H1 (cell line): ENCODE results near the gene CDCP1. TPM values are rescaled to one million over a fixed set of nuclear protein-coding genes. Genes with fewer than 3 reads are reported as not detected.

Experiments used
- CTCF ChIA-PET: fragments of 300-600 bp; sonication (Branson Sonifier 250); formaldehyde crosslinking; loops from one replicate; lab custom pipeline; 2021; ENCODE audit not compliant: partially characterized antibody; lab: Charles Lee
- POLR2A ChIA-PET: fragments of 300-600 bp; sonication (Branson Sonifier 250); formaldehyde crosslinking; loops from one replicate; lab custom pipeline; 2021; ENCODE audit warnings: inconsistent platforms; ENCODE audit not compliant: partially characterized antibody; lab: Charles Lee
- DNase-seq, 2 experiments: peaks; one replicate each; pipeline versions ENCODE4 v3.0.0 to v3.0.0-alpha.2; 2010 to 2022; ENCODE audit warnings: low spot score in 2 of 2, low read depth in 1 of 2, mixed read lengths in 1 of 2
- FAIRE-seq: peaks from 2 replicates; lab custom pipeline; 2011; peaks lifted over from hg19 to GRCh38; lab: Jason Lieb, UNC
- H2AFZ ChIP-seq: 2 replicates; pipeline ENCODE4 v1.8.1; 2012; ENCODE audit warnings: low read length, inconsistent platforms
- H2AK5ac ChIP-seq: 2 replicates; pipeline ENCODE4 v1.6.1; 2013; ENCODE audit warnings: low read depth, low read length
- H2BK120ac ChIP-seq: replicated peaks from 2 replicates; pipeline ENCODE3; 2013; ENCODE audit warnings: low read depth, low read length, inconsistent platforms
- H2BK12ac ChIP-seq: 2 replicates; pipeline ENCODE4 v1.6.1; 2013; ENCODE audit warnings: low read depth, low read length
- H2BK15ac ChIP-seq: 2 replicates; pipeline ENCODE4 v1.6.1; 2013; ENCODE audit warnings: low read length
- H2BK20ac ChIP-seq: 2 replicates; pipeline ENCODE4 v1.6.1; 2013; ENCODE audit warnings: low read length
- H2BK5ac ChIP-seq: 2 replicates; pipeline ENCODE4 v1.6.1; 2013; ENCODE audit warnings: low read depth, low read length
- H3K14ac ChIP-seq: 2 replicates; pipeline ENCODE4 v1.6.1; 2013; ENCODE audit warnings: inconsistent platforms; ENCODE audit not compliant: insufficient read length
- H3K18ac ChIP-seq: 2 replicates; pipeline ENCODE4 v1.6.1; 2013; ENCODE audit warnings: low read length; ENCODE audit errors: extremely low read depth
- H3K23ac ChIP-seq: 2 replicates; pipeline ENCODE4 v1.6.1; 2013; ENCODE audit warnings: inconsistent platforms; ENCODE audit not compliant: insufficient read length
- H3K23me2 ChIP-seq: 2 replicates; pipeline ENCODE4 v1.6.1; 2013; ENCODE audit warnings: low read depth, low read length
- H3K27ac ChIP-seq: 2 replicates; pipeline ENCODE4 v1.6.1; 2011; ENCODE audit warnings: low read depth, low read length, inconsistent platforms
- H3K27me3 ChIP-seq, 4 experiments: replicated peaks in 1 of 4; 1 replicate in 1 of 4; 2 replicates in 3 of 4; pipeline versions ENCODE4 v1.6.1 to v1.8.1; 2011 to 2013; ENCODE audit warnings: low read length in 3 of 4, mild to moderate bottlenecking in 3 of 4, inconsistent platforms in 2 of 4, mixed read lengths in 2 of 4, moderate library complexity in 1 of 4; ENCODE audit not compliant: control insufficient read depth in 3 of 4, insufficient read depth in 3 of 4; ENCODE audit errors: extremely low read depth in 1 of 4
- H3K36me3 ChIP-seq, 4 experiments: 2 replicates each; pipeline versions ENCODE4 v1.6.1 to v1.8.1; 2011 to 2013; ENCODE audit warnings: mild to moderate bottlenecking in 4 of 4, low read length in 3 of 4, moderate library complexity in 2 of 4, control low read depth in 1 of 4, inconsistent platforms in 1 of 4; ENCODE audit not compliant: insufficient read depth in 4 of 4, control insufficient read depth in 2 of 4
- H3K4ac ChIP-seq: replicated peaks from 2 replicates; pipeline ENCODE3; 2013; ENCODE audit warnings: low read length, low read depth, mixed read lengths, inconsistent platforms; ENCODE audit not compliant: insufficient read length
- H3K4me1 ChIP-seq, 4 experiments: replicated peaks in 1 of 4; 1 replicate in 1 of 4; 2 replicates in 3 of 4; pipeline versions ENCODE4 v1.6.1 to v1.8.1; 2011 to 2013; ENCODE audit warnings: low read length in 3 of 4, inconsistent platforms in 2 of 4, mixed read lengths in 1 of 4; ENCODE audit not compliant: insufficient read depth in 4 of 4, control insufficient read depth in 3 of 4
- H3K4me2 ChIP-seq, 2 experiments: 2 replicates each; pipeline versions ENCODE4 v1.6.1 to v1.8.1; 2011 to 2013; ENCODE audit warnings: low read depth in 2 of 2, low read length in 2 of 2, control low read depth in 1 of 2, inconsistent platforms in 1 of 2, mild to moderate bottlenecking in 1 of 2; ENCODE audit not compliant: insufficient read depth in 1 of 2
- H3K4me3 ChIP-seq, 4 experiments: fragments of 200-600, 300-600 bp in 1 of 4; sonication (generic), shearing (Covaris generic), sonication (Bioruptor Twin) in 1 of 4; 2 replicates each; pipeline versions ENCODE4 v1.5.1 to v1.8.1; 2011 to 2016; ENCODE audit warnings: low read length in 4 of 4, low read depth in 3 of 4, control low read depth in 2 of 4, inconsistent platforms in 2 of 4, mild to moderate bottlenecking in 2 of 4, mixed read lengths in 1 of 4, moderate library complexity in 1 of 4; ENCODE audit not compliant: insufficient read depth in 2 of 4; ENCODE audit errors: extremely low read depth in 1 of 4
- H3K56ac ChIP-seq: replicated peaks from 2 replicates; pipeline ENCODE3; 2013; ENCODE audit warnings: low read depth, mild to moderate bottlenecking, mixed read lengths, low read length, inconsistent platforms; ENCODE audit not compliant: insufficient read length
- H3K79me1 ChIP-seq: 2 replicates; pipeline ENCODE4 v1.6.1; 2013; ENCODE audit warnings: low read depth, low read length, control low read depth
- H3K79me2 ChIP-seq, 2 experiments: 2 replicates each; pipeline versions ENCODE4 v1.6.1 to v1.8.1; 2012 to 2013; ENCODE audit warnings: low read length in 2 of 2, mild to moderate bottlenecking in 2 of 2, inconsistent platforms in 1 of 2; ENCODE audit not compliant: insufficient read depth in 2 of 2, control insufficient read depth in 1 of 2
- H3K9ac ChIP-seq, 4 experiments: replicated peaks in 1 of 4; 1 replicate in 1 of 4; 2 replicates in 3 of 4; pipeline versions ENCODE4 v1.6.1 to v1.8.1; 2011 to 2013; ENCODE audit warnings: low read depth in 3 of 4, low read length in 3 of 4, control low read depth in 2 of 4, mild to moderate bottlenecking in 2 of 4, moderate library complexity in 2 of 4, inconsistent platforms in 1 of 4; ENCODE audit errors: extremely low read depth in 1 of 4
- H3K9me3 ChIP-seq, 2 experiments: 2 replicates each; pipeline versions ENCODE4 v1.6.1 to v1.8.1; 2012 to 2013; ENCODE audit warnings: mild to moderate bottlenecking in 2 of 2, moderate library complexity in 2 of 2, control low read depth in 1 of 2, inconsistent platforms in 1 of 2, low read depth in 1 of 2, low read length in 1 of 2, mixed read lengths in 1 of 2; ENCODE audit not compliant: insufficient read depth in 2 of 2
- H4K20me1 ChIP-seq, 2 experiments: replicated peaks in 1 of 2; 2 replicates each; pipeline versions ENCODE3 to v1.8.1; 2011 to 2013; ENCODE audit warnings: inconsistent platforms in 2 of 2, low read length in 2 of 2, mild to moderate bottlenecking in 1 of 2; ENCODE audit not compliant: insufficient read depth in 2 of 2, control insufficient read depth in 1 of 2
- H4K5ac ChIP-seq: 2 replicates; pipeline ENCODE4 v1.6.1; 2013; ENCODE audit warnings: low read length, low read depth, mixed read lengths, inconsistent platforms; ENCODE audit not compliant: insufficient read length
- H4K8ac ChIP-seq: 2 replicates; pipeline ENCODE4 v1.8.0; 2013; ENCODE audit warnings: mild to moderate bottlenecking, moderate library complexity, low read length, inconsistent platforms; ENCODE audit not compliant: insufficient read depth; ENCODE audit errors: extremely low read depth
- H4K91ac ChIP-seq: replicated peaks from 2 replicates; pipeline ENCODE3; 2013; ENCODE audit warnings: low read length, mixed read lengths, inconsistent platforms; ENCODE audit not compliant: insufficient read length
- ATF2 ChIP-seq: IDR thresholded peaks from 2 replicates; pipeline ENCODE4 v1.6.1; 2012; ENCODE audit warnings: low read length, inconsistent platforms
- GABPA ChIP-seq: IDR thresholded peaks from 2 replicates; pipeline ENCODE4 v1.6.1; 2011; ENCODE audit warnings: mild to moderate bottlenecking, low read length, moderate library complexity, borderline replicate concordance; ENCODE audit not compliant: insufficient read depth
- GTF2F1 ChIP-seq: IDR thresholded peaks from 2 replicates; pipeline ENCODE4 v1.6.1; 2012; ENCODE audit warnings: low read depth, low read length, improper control_type of control experiment, borderline replicate concordance
- HDAC6 ChIP-seq: IDR thresholded peaks from one replicate; pipeline ENCODE4 v1.7.1; 2012; ENCODE audit warnings: low read depth, mild to moderate bottlenecking, inconsistent platforms, low read length, moderate library complexity
- MAFK ChIP-seq: IDR thresholded peaks from 2 replicates; pipeline ENCODE4 v1.6.1; 2012; ENCODE audit warnings: low read depth, mild to moderate bottlenecking, improper control_type of control experiment, low read length
- MAX ChIP-seq: IDR thresholded peaks from 2 replicates; pipeline ENCODE4 v1.6.1; 2012; ENCODE audit warnings: inconsistent platforms
- POLR2A ChIP-seq, 2 experiments: IDR thresholded peaks; 1 replicate in 1 of 2; 2 replicates in 1 of 2; pipeline ENCODE4 v1.6.1; 2011; ENCODE audit warnings: low read depth in 2 of 2, low read length in 2 of 2, mild to moderate bottlenecking in 2 of 2; ENCODE audit errors: control extremely low read depth in 1 of 2
- RXRA ChIP-seq: IDR thresholded peaks from 2 replicates; pipeline ENCODE4 v1.6.1; 2011; ENCODE audit warnings: low read depth, mild to moderate bottlenecking, low read length, moderate library complexity; ENCODE audit not compliant: insufficient read depth
- SAP30 ChIP-seq: fragments of 300-600 bp; sonication (generic); IDR thresholded peaks from 2 replicates; pipeline ENCODE4 v1.7.1; 2012; ENCODE audit warnings: low read length, moderate library complexity, mild to moderate bottlenecking, inconsistent platforms; ENCODE audit not compliant: insufficient read depth, insufficient replicate concordance
- SRF ChIP-seq: IDR thresholded peaks from 2 replicates; pipeline ENCODE4 v1.6.1; 2011; ENCODE audit warnings: mild to moderate bottlenecking, low read depth, low read length, moderate library complexity
- TAF1 ChIP-seq: IDR thresholded peaks from 2 replicates; pipeline ENCODE4 v1.6.1; 2011; ENCODE audit warnings: mild to moderate bottlenecking, low read depth, low read length
- WGBS, 2 experiments: shearing (Covaris generic) in 1 of 2; methylation state at CpG; one replicate each; pipeline versions ENCODE4 v1.1.6 to v1.1.7; 2013 to 2015; ENCODE audit warnings: low lambda C conversion rate in 2 of 2, mixed read lengths in 2 of 2, inconsistent platforms in 1 of 2, low coverage in 1 of 2, missing lambda C conversion rate in 1 of 2; ENCODE audit not compliant: insufficient replicate concordance in 2 of 2, insufficient coverage in 1 of 2, insufficient read length in 1 of 2; ENCODE audit errors: extremely low coverage in 1 of 2, missing lambda C conversion rate in 1 of 2; 5-methylcytosine and 5-hydroxymethylcytosine counted together
- polyA plus RNA-seq, 7 experiments: library from polyadenylated mRNA; depleted of rRNA in 3 of 7; stranded (reverse) in 5 of 7; unstranded in 2 of 7; fragments of >200 nt in 5 of 7; fragments of 200-250 nt in 2 of 7; gene quantifications; 1 replicate in 5 of 7; 2 replicates in 1 of 7; 4 replicates in 1 of 7; pipeline versions ENCODE4 v1.2.1 to v1.2.3, GENCODE V29; 2011 to 2013; ENCODE audit warnings: missing spikeins in 2 of 7, mixed read lengths in 2 of 7
- total RNA-seq: library from RNA; stranded (reverse); fragmentation: NEBNext Ultra II Directional; extraction: Animal tissue kit (Norgen Biotek cat#: 25700); gene quantifications from 2 replicates; pipeline ENCODE4 v1.2.1, GENCODE V29; 2021
- TF ChIP-seq, protein P1 (sequence below): IDR thresholded peaks from 2 replicates; pipeline ENCODE4 v1.6.1; 2011; ENCODE audit warnings: low read depth, mild to moderate bottlenecking, low read length; ENCODE audit not compliant: insufficient read depth

CDCP1 gene
- total and polyA plus RNA-seq, 2 of the 8 experiments (the other 6 are each of a cell fraction or from before 2014, with no cell fraction given): 10.0 to 23.3 TPM

DNA sequence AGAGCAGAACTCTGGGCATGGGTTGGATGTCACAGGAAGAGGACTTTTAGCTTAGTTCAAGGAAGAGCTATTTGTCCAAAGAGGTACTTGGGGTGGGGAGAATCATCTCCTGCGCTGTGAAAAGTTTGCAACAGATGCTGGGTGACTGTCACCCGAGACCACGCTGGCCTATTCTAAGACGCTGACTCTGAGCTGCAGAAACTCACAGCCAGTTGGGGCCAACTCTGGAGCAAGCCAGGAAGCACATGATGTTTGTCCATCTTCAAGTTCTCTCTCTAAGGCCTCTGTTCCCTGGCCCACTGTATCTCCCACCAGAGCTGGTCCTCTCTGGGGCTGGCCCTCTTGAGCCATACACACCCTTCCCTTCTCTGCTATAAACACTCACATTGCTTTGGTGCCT lies 17.9 kb upstream of the CDCP1 start:
- WGBS, 2 experiments: 97% methylated on average over 4 of the region's 4 CpGs; no CpG with 5 or more reads in 1 of the 2 experiments
- no peaks in the 10 kb centered on the region for H3K23me2 ChIP-seq
- no peaks in the 10 kb centered on the region for H3K79me1 ChIP-seq
- no peak overlapping the region for H2BK15ac ChIP-seq
- no peaks in the 10 kb centered on the region for H3K79me2 ChIP-seq
- H4K91ac ChIP-seq: no peak overlapping the region
- peaks cover 1 to 9% (median 5%) of the 10 kb centered on the region in 4 experiments; a peak in 6 of 7 replicates for H3K4me1 ChIP-seq
- H2BK5ac ChIP-seq: no peak overlapping the region
- no peak overlapping the region for H2BK20ac ChIP-seq
- H3K9me3 ChIP-seq: no peaks in the 10 kb centered on the region
- no peak overlapping the region for H3K4ac ChIP-seq
- H3K4me3 ChIP-seq: no peak overlapping the region
- DNase-seq: no peak
- no peaks in the 10 kb centered on the region for H3K36me3 ChIP-seq
- no peak overlapping the region for H3K14ac ChIP-seq
- H4K20me1 ChIP-seq: no peaks in the 10 kb centered on the region
- peaks cover 0 to 6% (median 0%) of the 10 kb centered on the region in 4 experiments; a peak in 2 of 7 replicates for H3K27me3 ChIP-seq
- FAIRE-seq: no peak
- H2AFZ ChIP-seq: no peak overlapping the region
- no peak overlapping the region for H3K18ac ChIP-seq
- no peak overlapping the region for H2AK5ac ChIP-seq
- H4K8ac ChIP-seq: no peak overlapping the region
- H3K27ac ChIP-seq: no peak overlapping the region
- H3K4me2 ChIP-seq: no peak overlapping the region
- CTCF ChIA-PET: interaction anchor here (1.0 to 1.3 kb wide), 3 partner anchors 17 to 122 kb away, joined by 3 read pairs; no protein-coding TSS in a partner anchor
- no peak overlapping the region for H4K5ac ChIP-seq
- no peak overlapping the region for H3K56ac ChIP-seq
- no peak overlapping the region for H3K9ac ChIP-seq
- H2BK120ac ChIP-seq: no peak overlapping the region
- POLR2A ChIA-PET: no interaction called here
- no peak overlapping the region for H2BK12ac ChIP-seq
- H3K23ac ChIP-seq: no peak overlapping the region
- TF ChIP-seq HDAC6: no peak
- TF ChIP-seq POLR2A (IDR thresholded peaks at IDR 0.05; ENCODE audit: control extremely low read depth in 1 of 2, low read depth in 2 of 2, low read length in 2 of 2): no peak
- TF ChIP-seq SAP30: no peak
- TF ChIP-seq TAF1: no peak
- TF ChIP-seq ATF2: no peak
- no peak for TF ChIP-seq RXRA
- TF ChIP-seq GTF2F1: no peak
- TF ChIP-seq SRF: no peak
- TF ChIP-seq, protein P1, sequence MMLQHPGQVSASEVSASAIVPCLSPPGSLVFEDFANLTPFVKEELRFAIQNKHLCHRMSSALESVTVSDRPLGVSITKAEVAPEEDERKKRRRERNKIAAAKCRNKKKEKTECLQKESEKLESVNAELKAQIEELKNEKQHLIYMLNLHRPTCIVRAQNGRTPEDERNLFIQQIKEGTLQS: no peak
- TF ChIP-seq MAFK: no peak
- no peak for TF ChIP-seq MAX
- TF ChIP-seq GABPA: no peak
